ENCODE data around the gene ASAP3.

GRCh38 chr1:23380719-23381118, 103.3 kb downstream of the ASAP3 start:
- TF ChIP-seq FOS (IDR thresholded peaks at IDR 0.05; ENCODE audit: borderline replicate concordance, insufficient read depth, low read length) (no peak), POLR2A (IDR thresholded peaks at IDR 0.05; ENCODE audit: low read depth, low read length) (no peak)
- TF ChIP-seq, protein P1, sequence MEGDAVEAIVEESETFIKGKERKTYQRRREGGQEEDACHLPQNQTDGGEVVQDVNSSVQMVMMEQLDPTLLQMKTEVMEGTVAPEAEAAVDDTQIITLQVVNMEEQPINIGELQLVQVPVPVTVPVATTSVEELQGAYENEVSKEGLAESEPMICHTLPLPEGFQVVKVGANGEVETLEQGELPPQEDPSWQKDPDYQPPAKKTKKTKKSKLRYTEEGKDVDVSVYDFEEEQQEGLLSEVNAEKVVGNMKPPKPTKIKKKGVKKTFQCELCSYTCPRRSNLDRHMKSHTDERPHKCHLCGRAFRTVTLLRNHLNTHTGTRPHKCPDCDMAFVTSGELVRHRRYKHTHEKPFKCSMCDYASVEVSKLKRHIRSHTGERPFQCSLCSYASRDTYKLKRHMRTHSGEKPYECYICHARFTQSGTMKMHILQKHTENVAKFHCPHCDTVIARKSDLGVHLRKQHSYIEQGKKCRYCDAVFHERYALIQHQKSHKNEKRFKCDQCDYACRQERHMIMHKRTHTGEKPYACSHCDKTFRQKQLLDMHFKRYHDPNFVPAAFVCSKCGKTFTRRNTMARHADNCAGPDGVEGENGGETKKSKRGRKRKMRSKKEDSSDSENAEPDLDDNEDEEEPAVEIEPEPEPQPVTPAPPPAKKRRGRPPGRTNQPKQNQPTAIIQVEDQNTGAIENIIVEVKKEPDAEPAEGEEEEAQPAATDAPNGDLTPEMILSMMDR (IDR thresholded peaks at IDR 0.05; ENCODE audit: extremely low read depth in 1 of 2, insufficient read depth in 1 of 2, low read depth in 1 of 2, low read length in 2 of 2), result no peak

Data from endothelial cell of umbilical vein (primary cell).